ENCODE measurements around the gene TMEM179. TPM values are rescaled to one million over a fixed set of nuclear protein-coding genes. Genes with fewer than 3 reads are reported as not detected.

The TMEM179 gene
- total and polyA plus RNA-seq, 2 of the 8 experiments (the other 6 are each of a cell fraction or from before 2014, with no cell fraction given) = 2.9 to 4.0 TPM

GRCh38 chr14:104571246-104571645, 33.3 kb downstream of the TMEM179 start (continued):
- TF ChIP-seq CHD7 (IDR thresholded peaks at IDR 0.05; ENCODE audit: insufficient replicate concordance, low read length) = no peak
- TF ChIP-seq RNF2 (IDR thresholded peaks at IDR 0.05; ENCODE audit: borderline replicate concordance, low read depth, low read length, missing control alignments, poor library complexity, severe bottlenecking) = no peak
- TF ChIP-seq EP300 (IDR thresholded peaks at IDR 0.05; ENCODE audit: borderline replicate concordance in 1 of 2, low read depth in 2 of 2, low read length in 2 of 2) = no peak

Data from H1 (cell line).